Gastroesophageal sphincter (tissue), 3 donors: Measurements from ENCODE around the gene DCTPP1.

Source experiments
- CTCF ChIP-seq, 4 experiments: fragments of 200-600 bp in 2 of 4; fragments of 450-650 bp in 2 of 4; sonication (generic) in 1 of 4; IDR thresholded peaks; one replicate each; pipeline ENCODE4 v1.5.1; 2017 to 2019; ENCODE audit warnings: antibody characterized with exemption in 4 of 4, mild to moderate bottlenecking in 2 of 4, moderate library complexity in 2 of 4
- POLR2A ChIP-seq, 2 donors: fragments of 450-650 bp; IDR thresholded peaks; one replicate each; pipeline ENCODE4 v1.6.1; 2017; ENCODE audit warnings: antibody characterized with exemption in 2 of 2, mild to moderate bottlenecking in 2 of 2, moderate library complexity in 1 of 2
- POLR2AphosphoS5 ChIP-seq: sonication (generic); formaldehyde crosslinking; IDR thresholded peaks from one replicate; pipeline ENCODE4 v1.6.1; 2017; ENCODE audit warnings: antibody characterized with exemption

- TF ChIP-seq POLR2AphosphoS5 (no peak), CTCF (IDR thresholded peaks at IDR 0.05) (no peak), POLR2A (IDR thresholded peaks at IDR 0.05) (no peak)
Observed at GRCh38 chr16:30380803-30381208, 49.0 kb downstream of the DCTPP1 start.
